Tibial nerve (tissue), 3 donors: ENCODE data around the gene FAM163B.

ENCODE experiments used
- CTCF ChIP-seq, 5 experiments: fragments of 200-600 bp in 3 of 5; fragments of 450-650 bp in 2 of 5; sonication (generic) in 3 of 5; IDR thresholded peaks; one replicate each; pipeline ENCODE4 v1.5.1; 2016 to 2019; ENCODE audit warnings: antibody characterized with exemption in 5 of 5, mild to moderate bottlenecking in 3 of 5, moderate library complexity in 2 of 5
- POLR2A ChIP-seq, 2 donors: fragments of 450-650 bp; IDR thresholded peaks; one replicate each; pipeline ENCODE4 v1.6.1; 2017; ENCODE audit warnings: antibody characterized with exemption in 2 of 2, mild to moderate bottlenecking in 2 of 2, moderate library complexity in 2 of 2

DNA sequence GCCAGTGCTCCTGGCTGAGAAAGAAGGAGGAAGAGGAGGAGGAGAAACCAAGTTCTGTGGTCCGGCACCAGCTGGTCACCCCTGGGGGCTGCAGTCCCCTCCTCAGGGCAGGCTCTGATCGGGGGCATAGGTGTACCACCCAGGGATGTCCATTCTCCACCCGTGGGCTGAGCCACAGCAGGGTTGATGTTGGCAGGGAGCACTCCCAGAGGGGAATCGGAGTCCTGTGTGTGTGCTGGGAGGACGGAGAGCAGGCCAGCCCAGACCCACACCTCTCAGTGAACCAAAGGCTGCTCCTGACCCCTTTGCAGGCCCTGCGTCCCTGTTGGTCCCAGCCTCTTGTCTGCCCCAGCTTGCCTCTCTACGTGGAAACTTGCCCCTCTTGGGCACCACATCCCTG, 79.3 kb downstream of the FAM163B start:
- TF ChIP-seq CTCF (IDR thresholded peaks at IDR 0.05), result no peak
- no peak for TF ChIP-seq POLR2A (IDR thresholded peaks at IDR 0.05)
